Nephron (organoid): ENCODE measurements around the gene HSPA12B.

Experiments used
- H3K27ac Mint-ChIP-seq, 3 experiments: 2 replicates each; pipeline ENCODE4 v1.8.0; 2020; ENCODE audit warnings: mixed read lengths in 3 of 3, mild to moderate bottlenecking in 2 of 3, moderate library complexity in 1 of 3
- H3K27me3 Mint-ChIP-seq: 2 replicates; pipeline ENCODE4 v1.8.0; 2021; ENCODE audit warnings: low read depth, mild to moderate bottlenecking, moderate library complexity, mixed read lengths
- H3K36me3 Mint-ChIP-seq: 2 replicates; pipeline ENCODE4 v1.8.0; 2020; ENCODE audit warnings: low read depth, mixed read lengths
- H3K4me1 Mint-ChIP-seq: 2 replicates; pipeline ENCODE4 v1.8.0; 2020; ENCODE audit warnings: mixed read lengths
- H3K4me3 Mint-ChIP-seq, 3 experiments: 2 replicates each; pipeline ENCODE4 v1.8.0; 2020; ENCODE audit warnings: mild to moderate bottlenecking in 3 of 3, mixed read lengths in 3 of 3, moderate library complexity in 2 of 3
- H3K9me3 Mint-ChIP-seq: 2 replicates; pipeline ENCODE4 v1.8.0; 2020; ENCODE audit warnings: mixed read lengths
- CTCF ChIP-seq, 3 experiments: fragments of 200-600 bp; sonication (generic); IDR thresholded peaks; one replicate each; pipeline ENCODE4 v1.5.0; 2021; ENCODE audit warnings: antibody characterized with exemption in 3 of 3; ENCODE audit not compliant: unreplicated experiment in 3 of 3

HSPA12B gene

GRCh38 chr20:3694864-3695263 is 37.6 kb upstream of the HSPA12B start:
- no peaks in the 10 kb centered on the region for H3K9me3 Mint-ChIP-seq
- no peak overlapping the region for H3K4me3 Mint-ChIP-seq
- H3K27me3 Mint-ChIP-seq: no peaks in the 10 kb centered on the region
- no peaks in the 10 kb centered on the region for H3K36me3 Mint-ChIP-seq
- no peak for TF ChIP-seq CTCF (IDR thresholded peaks at IDR 0.05; ENCODE audit: unreplicated experiment in 3 of 3)
- peaks cover 9% of the 10 kb centered on the region for H3K4me1 Mint-ChIP-seq
- no peak overlapping the region for H3K27ac Mint-ChIP-seq

GRCh38 chr20:3696200-3696599 is 36.3 kb upstream of the HSPA12B start:
- no peaks in the 10 kb centered on the region for H3K36me3 Mint-ChIP-seq

GRCh38 chr20:3696745-3697587 is 35.5 kb upstream of the HSPA12B start:
- TF ChIP-seq CTCF (IDR thresholded peaks at IDR 0.05; ENCODE audit: unreplicated experiment in 3 of 3): no peak
- Mint-ChIP-seq H3K4me1 (peaks cover 9% of the 10 kb centered on the region), H3K36me3 (no peaks in the 10 kb centered on the region), H3K27me3 (no peaks in the 10 kb centered on the region), H3K4me3 (no peak overlapping the region), H3K9me3 (no peaks in the 10 kb centered on the region), H3K27ac (no peak overlapping the region)

More at GRCh38 chr20:3696200-3696599, 36.3 kb upstream of the HSPA12B start:
- H3K27me3 Mint-ChIP-seq: no peaks in the 10 kb centered on the region
- H3K4me3 Mint-ChIP-seq: no peak overlapping the region
- no peak overlapping the region for H3K27ac Mint-ChIP-seq
- peak in 2 of 3 experiments; percentile 20 to 26 for TF ChIP-seq CTCF (IDR thresholded peaks at IDR 0.05; ENCODE audit: unreplicated experiment in 3 of 3)
- peaks cover 9% of the 10 kb centered on the region for H3K4me1 Mint-ChIP-seq
- no peaks in the 10 kb centered on the region for H3K9me3 Mint-ChIP-seq

- Mint-ChIP-seq H3K27ac (peak overlapping the region in 1 of 3 experiments; percentile 43), H3K4me3 (no peak overlapping the region), H3K36me3 (no peaks in the 10 kb centered on the region), H3K9me3 (no peaks in the 10 kb centered on the region), H3K27me3 (no peaks in the 10 kb centered on the region), H3K4me1 (peaks cover 9% of the 10 kb centered on the region)
- TF ChIP-seq CTCF (IDR thresholded peaks at IDR 0.05; ENCODE audit: unreplicated experiment in 3 of 3): no peak
Measured at GRCh38 chr20:3697588-3698305, 34.7 kb upstream of the HSPA12B start.

- H3K4me1 Mint-ChIP-seq: peaks cover 9% of the 10 kb centered on the region
- peak overlapping the region in 2 of 3 experiments; percentile 36 to 43 for H3K27ac Mint-ChIP-seq
- no peaks in the 10 kb centered on the region for H3K9me3 Mint-ChIP-seq
- no peaks in the 10 kb centered on the region for H3K27me3 Mint-ChIP-seq
- no peak overlapping the region for H3K4me3 Mint-ChIP-seq
- TF ChIP-seq CTCF (IDR thresholded peaks at IDR 0.05; ENCODE audit: unreplicated experiment in 3 of 3): no peak
- no peaks in the 10 kb centered on the region for H3K36me3 Mint-ChIP-seq
Measured at GRCh38 chr20:3698591-3699001, 33.9 kb upstream of the HSPA12B start.
